MG63 (cell line): ENCODE results near the gene LONRF3. TPM values are rescaled to one million over a fixed set of nuclear protein-coding genes. Genes with fewer than 3 reads are reported as not detected.
"Not testable (repeated sequence)": the region's sequence is repeated elsewhere in the genome, so short reads cannot be mapped to it uniquely, and the experiment has no call there.

Experiments
- DNase-seq: peaks from one replicate; pipeline ENCODE4 v3.0.0-alpha.2; 2020
- H3K27me3 ChIP-seq: fragments of 250-450 bp; sonication (Bioruptor Pico); 2 replicates; pipeline ENCODE4 v1.5.1; 2020; ENCODE audit warnings: mild to moderate bottlenecking, moderate library complexity
- H3K36me3 ChIP-seq: fragments of 250-450 bp; sonication (Bioruptor Pico); 2 replicates; pipeline ENCODE4 v1.5.1; 2020; ENCODE audit warnings: mild to moderate bottlenecking, moderate library complexity
- H3K4me3 ChIP-seq: fragments of 250-450 bp; sonication (Bioruptor Pico); 2 replicates; pipeline ENCODE4 v1.5.1; 2020; ENCODE audit warnings: mild to moderate bottlenecking, moderate library complexity
- H3K9me3 ChIP-seq: fragments of 250-450 bp; sonication (Bioruptor Pico); 2 replicates; pipeline ENCODE4 v1.5.1; 2020; ENCODE audit warnings: mild to moderate bottlenecking, moderate library complexity
- total RNA-seq: library from RNA; depleted of rRNA; stranded (reverse); fragments of >200 nt; shearing (Covaris generic); gene quantifications from 2 replicates; pipeline ENCODE4 v1.2.3, GENCODE V29; 2014; ENCODE audit warnings: low replicate concordance

LONRF3 gene
- total RNA-seq, 1 experiment from 2014 or later, result not detected

GRCh38 chrX:119015407-119016237 is 41.2 kb downstream of the LONRF3 start:
- H3K27me3 ChIP-seq, result no peaks in the 10 kb centered on the region
- H3K4me3 ChIP-seq, result no peak overlapping the region
- peak; percentile 65 for DNase-seq
- no peaks in the 10 kb centered on the region for H3K36me3 ChIP-seq
- H3K9me3 ChIP-seq, result no peaks in the 10 kb centered on the region

DNA sequence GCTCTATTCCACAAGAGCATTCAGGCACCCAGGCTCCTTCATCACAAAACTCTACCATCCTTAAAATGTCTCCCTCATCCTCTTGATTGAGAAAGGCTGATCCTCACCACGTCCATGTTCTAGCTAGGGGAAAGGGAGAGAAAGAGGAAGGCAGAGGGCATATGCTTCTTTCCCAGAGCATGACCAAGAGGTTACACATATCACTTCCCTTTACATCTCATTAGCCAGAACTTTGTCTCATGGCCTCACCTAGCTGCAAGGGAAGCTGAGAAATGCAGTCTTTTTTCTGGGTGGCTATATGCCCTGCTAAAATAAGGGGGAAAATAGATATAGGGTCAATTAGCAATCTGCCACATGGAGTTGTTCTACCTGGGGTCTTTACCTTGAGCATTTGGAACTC is 42.7 kb downstream of the LONRF3 start:
- Histone ChIP-seq H3K9me3 (no peaks in the 10 kb centered on the region), H3K4me3 (no peak overlapping the region), H3K36me3 (no peaks in the 10 kb centered on the region), H3K27me3 (no peaks in the 10 kb centered on the region)
- no peak for DNase-seq

- DNase-seq, result no peak
- Histone ChIP-seq H3K4me3 (no peak overlapping the region), H3K27me3 (no peaks in the 10 kb centered on the region)
Observed at GRCh38 chrX:119025900-119026299, 51.5 kb downstream of the LONRF3 start.

GRCh38 chrX:119026344-119026743 is 51.9 kb downstream of the LONRF3 start:
- DNase-seq, H3K36me3 ChIP-seq, H3K27me3 ChIP-seq, H3K4me3 ChIP-seq, H3K9me3 ChIP-seq: not testable (repeated sequence)

More at GRCh38 chrX:119025900-119026299, 51.5 kb downstream of the LONRF3 start:
- no peaks in the 10 kb centered on the region for H3K9me3 ChIP-seq
- H3K36me3 ChIP-seq, result no peaks in the 10 kb centered on the region

DNA sequence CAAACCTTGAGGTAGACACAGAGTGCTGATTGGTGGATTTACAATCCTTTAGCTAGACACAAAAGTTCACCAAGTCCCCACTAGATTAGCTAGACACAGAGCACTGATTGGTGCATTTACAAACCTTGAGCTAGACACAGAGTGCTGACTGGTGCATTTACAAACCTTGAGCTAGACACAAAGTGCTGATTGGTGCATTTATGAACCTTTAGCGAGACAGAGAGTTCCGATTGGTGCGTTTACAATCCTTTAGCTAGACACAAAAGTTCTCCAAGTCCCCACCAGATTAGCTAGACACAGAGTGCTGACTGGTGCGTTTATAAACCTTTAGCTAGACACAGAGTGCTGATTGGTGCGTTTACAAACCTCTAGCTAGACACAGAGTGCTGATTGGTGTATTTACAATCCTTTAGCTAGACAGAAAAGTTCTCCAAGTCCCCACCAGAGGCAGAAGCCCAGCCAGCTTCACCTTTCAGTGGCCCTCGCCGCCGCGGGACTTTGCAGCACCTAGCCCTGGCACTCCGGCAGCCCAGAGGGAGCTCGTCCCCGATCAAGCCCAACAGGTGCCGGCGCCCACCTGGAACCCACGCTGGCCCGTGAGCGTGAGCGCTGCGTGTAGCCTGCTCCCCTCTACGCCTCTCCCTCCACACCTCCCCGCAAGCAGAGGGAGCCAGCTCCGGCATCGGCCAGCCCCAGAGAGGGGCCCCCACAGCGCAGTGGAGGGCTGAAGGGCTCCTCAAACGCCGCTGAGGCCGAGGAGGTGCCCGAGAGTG is 53.7 kb downstream of the LONRF3 start:
- not testable (repeated sequence) for H3K27me3 ChIP-seq, H3K36me3 ChIP-seq, H3K9me3 ChIP-seq, DNase-seq, H3K4me3 ChIP-seq

DNA sequence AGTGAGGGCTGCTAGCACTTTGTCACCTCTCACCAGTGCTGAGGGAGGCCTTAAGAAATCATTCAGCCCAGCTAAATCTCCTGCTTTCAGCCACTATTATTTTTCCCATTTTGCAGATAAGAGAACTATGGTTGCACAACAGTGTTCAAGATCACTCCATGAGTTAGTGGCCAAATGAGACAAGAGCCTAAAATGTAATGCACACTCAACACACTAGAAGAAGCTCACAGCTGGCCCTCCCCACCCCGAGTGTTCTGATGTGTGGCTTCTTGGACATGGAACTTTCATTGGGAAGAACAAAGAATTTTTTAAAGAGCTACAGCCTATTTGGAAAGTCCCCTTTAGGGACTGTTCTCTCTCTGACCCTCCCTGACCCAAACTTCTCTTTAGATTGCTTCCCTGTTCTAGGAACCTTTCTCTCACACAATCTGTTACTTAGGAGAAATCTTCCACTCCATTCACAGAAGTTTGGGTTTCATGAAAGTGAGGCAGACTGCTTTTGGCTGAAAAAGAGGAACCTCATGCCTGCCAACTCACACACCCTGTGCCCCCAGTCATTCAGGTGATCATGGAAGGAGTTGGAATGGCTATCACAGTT is 54.4 kb downstream of the LONRF3 start:
- no peaks in the 10 kb centered on the region for H3K9me3 ChIP-seq
- no peak overlapping the region for H3K4me3 ChIP-seq
- H3K36me3 ChIP-seq, result no peaks in the 10 kb centered on the region
- DNase-seq, result no peak
- H3K27me3 ChIP-seq, result no peaks in the 10 kb centered on the region

- not testable (repeated sequence) for H3K4me3 ChIP-seq, H3K27me3 ChIP-seq, H3K9me3 ChIP-seq, DNase-seq, H3K36me3 ChIP-seq
Observed at GRCh38 chrX:119029656-119030055, 55.2 kb downstream of the LONRF3 start.

- Histone ChIP-seq H3K4me3 (no peak overlapping the region), H3K9me3 (no peaks in the 10 kb centered on the region), H3K36me3 (no peaks in the 10 kb centered on the region), H3K27me3 (no peaks in the 10 kb centered on the region)
- no peak for DNase-seq
Observed at GRCh38 chrX:119030990-119031389, 56.6 kb downstream of the LONRF3 start.

DNA sequence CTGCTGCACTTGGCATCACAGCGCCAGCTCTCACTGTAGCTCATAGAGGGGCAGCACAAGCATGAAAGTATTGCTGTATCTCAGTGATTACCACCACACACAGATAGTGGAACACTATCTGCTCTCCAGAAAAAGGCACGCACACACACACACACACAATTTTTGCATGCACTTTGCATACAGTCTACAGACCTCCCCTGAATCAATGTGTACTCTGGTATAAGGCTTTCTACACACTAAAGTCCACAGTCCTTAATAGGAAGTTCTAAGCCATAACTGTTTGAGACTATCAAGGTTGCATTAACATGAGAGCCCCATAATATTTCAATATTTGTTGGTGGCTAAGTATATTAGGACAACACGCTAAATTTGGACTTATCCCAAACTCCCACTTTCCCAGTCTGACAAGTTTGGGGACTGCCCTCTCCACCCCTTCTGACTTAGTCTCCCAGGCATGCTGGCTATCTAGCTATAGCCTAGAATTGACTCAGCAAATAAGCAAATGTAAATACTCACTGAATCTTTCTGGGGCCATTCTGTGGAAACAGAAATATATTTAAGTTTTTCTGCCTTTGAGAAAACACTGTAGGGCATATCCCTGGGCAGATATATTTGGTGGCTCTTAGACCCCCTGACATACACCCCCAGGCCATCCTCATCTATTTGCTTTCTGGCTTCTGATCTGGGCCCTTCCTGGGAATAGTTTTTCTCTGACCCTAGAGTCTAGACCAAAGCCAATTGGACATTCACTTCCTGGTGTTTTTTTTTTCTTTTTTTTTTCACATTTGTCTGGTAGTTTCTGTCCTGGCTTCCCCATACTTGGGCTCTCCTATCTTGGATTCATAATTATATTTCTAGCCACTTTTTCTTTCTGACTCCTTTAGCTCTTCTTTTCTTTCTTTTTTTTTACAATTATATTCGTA is 62.0 kb downstream of the LONRF3 start:
- DNase-seq, result no peak
- Histone ChIP-seq H3K9me3 (no peaks in the 10 kb centered on the region), H3K27me3 (no peaks in the 10 kb centered on the region), H3K36me3 (no peaks in the 10 kb centered on the region), H3K4me3 (no peak overlapping the region)

DNA sequence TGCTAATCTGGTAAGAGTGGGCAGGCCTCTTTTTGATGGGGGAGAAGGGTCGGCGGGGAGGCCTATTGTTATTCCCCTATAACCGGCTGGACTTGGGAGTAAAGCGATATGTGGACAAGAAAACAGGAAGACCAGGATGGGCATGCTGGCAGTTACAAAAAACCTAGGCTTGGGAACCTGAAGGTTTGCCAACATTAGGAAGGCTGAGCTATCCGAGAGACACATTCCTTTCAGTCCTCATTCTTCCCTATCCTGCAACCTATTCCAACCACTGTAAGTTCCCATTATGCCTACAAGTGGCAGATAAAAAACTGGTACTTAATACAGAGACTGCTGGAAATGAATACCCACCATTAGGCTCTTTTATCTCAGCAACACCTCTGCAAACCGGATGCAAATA is 66.0 kb downstream of the LONRF3 start:
- Histone ChIP-seq H3K27me3 (no peaks in the 10 kb centered on the region), H3K9me3 (no peaks in the 10 kb centered on the region), H3K4me3 (no peak overlapping the region), H3K36me3 (no peaks in the 10 kb centered on the region)
- DNase-seq, result no peak

- Histone ChIP-seq H3K9me3 (no peaks in the 10 kb centered on the region), H3K27me3 (no peaks in the 10 kb centered on the region), H3K4me3 (no peak overlapping the region), H3K36me3 (no peaks in the 10 kb centered on the region)
- DNase-seq, result peak; percentile 78
Observed at GRCh38 chrX:119041175-119041574, 66.8 kb downstream of the LONRF3 start.

DNA sequence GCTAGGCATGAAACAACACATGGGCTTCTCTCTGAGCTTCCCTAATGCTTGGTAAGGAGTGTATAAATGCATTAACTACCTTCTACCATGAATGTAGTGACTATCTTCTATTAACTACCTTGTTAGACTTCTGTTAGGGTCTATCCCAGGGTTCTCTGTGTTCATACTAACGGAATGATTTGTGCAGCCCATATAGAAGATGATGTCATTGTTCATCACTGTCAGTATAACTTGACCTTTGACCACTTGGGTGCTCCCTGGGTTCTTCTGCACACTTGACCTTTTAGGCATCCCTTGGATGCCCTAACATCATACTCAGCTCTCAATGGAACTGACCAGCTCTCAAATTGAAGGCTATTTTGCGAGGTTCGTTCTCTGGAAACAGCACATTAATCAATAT is 67.6 kb downstream of the LONRF3 start:
- no peaks in the 10 kb centered on the region for H3K36me3 ChIP-seq
- no peaks in the 10 kb centered on the region for H3K9me3 ChIP-seq
- DNase-seq, result no peak
- H3K27me3 ChIP-seq, result no peaks in the 10 kb centered on the region
- no peak overlapping the region for H3K4me3 ChIP-seq

DNA sequence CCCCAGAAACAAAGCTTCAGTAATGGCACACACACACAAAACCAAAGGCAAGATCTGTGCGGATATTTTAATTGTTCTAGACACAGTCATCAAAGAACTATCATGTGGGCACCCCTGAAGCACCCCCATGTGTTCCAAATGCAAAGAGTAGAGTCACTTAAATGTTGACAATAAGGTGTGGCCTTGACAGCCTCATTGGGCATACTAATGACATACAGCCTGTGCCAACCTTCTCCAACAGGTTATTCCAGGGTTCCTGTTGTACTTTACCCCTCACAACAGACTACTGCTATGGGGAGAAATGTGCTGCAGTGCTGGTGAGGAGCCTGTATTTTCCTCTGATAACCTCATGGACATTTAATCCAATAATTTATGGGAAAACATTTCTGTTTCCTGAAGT is 68.6 kb downstream of the LONRF3 start:
- no peak for DNase-seq
- no peaks in the 10 kb centered on the region for H3K27me3 ChIP-seq
- H3K9me3 ChIP-seq, result no peaks in the 10 kb centered on the region
- H3K36me3 ChIP-seq, result no peaks in the 10 kb centered on the region
- no peak overlapping the region for H3K4me3 ChIP-seq

- no peak overlapping the region for H3K4me3 ChIP-seq
- DNase-seq, result no peak
- H3K27me3 ChIP-seq, result no peaks in the 10 kb centered on the region
- H3K9me3 ChIP-seq, result no peaks in the 10 kb centered on the region
- H3K36me3 ChIP-seq, result no peaks in the 10 kb centered on the region
Observed at GRCh38 chrX:119045884-119046283, 71.5 kb downstream of the LONRF3 start.

DNA sequence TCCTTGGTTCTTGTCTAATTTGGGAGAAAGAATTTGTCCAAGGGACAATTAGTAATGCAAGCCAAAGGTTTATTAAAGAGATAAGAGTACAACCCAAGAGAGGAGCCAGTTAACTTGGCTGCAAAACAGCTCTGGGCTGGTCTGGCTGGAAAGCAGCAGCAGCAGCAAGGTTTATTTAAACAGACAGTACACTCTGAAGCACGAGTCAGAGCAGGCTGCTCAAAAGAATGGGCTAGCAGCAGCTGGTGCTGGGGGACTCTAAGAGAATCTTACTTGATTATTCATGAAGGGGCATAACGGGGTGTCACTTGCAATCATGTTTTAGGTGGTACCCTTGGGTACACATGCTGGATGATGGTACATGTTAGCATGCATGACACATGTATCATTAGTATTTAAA is 81.3 kb downstream of the LONRF3 start:
- Histone ChIP-seq H3K4me3 (no peak overlapping the region), H3K36me3 (no peaks in the 10 kb centered on the region), H3K9me3 (no peaks in the 10 kb centered on the region), H3K27me3 (no peaks in the 10 kb centered on the region)
- DNase-seq, result no peak

- DNase-seq, result peak; percentile 3
- no peaks in the 10 kb centered on the region for H3K36me3 ChIP-seq
- H3K9me3 ChIP-seq, result no peaks in the 10 kb centered on the region
- H3K27me3 ChIP-seq, result no peaks in the 10 kb centered on the region
- H3K4me3 ChIP-seq, result no peak overlapping the region
Observed at GRCh38 chrX:119062750-119063374, 88.4 kb downstream of the LONRF3 start.
